HepG2 (cell line): ENCODE results near the gene SRSF3. TPM values are rescaled to one million over a fixed set of nuclear protein-coding genes. Genes with fewer than 3 reads are reported as not detected.

Experiments
- ASH2L ChIP-seq: fragments of 300-600, 200-600 bp; sonication (generic); IDR thresholded peaks from 2 replicates; pipeline ENCODE4 v1.7.0; 2017; ENCODE audit warnings: low read depth, mild to moderate bottlenecking, moderate library complexity, mixed read lengths, low read length; ENCODE audit not compliant: insufficient read length
- ELF3 ChIP-seq: IDR thresholded peaks from 2 replicates; pipeline ENCODE4 v1.6.1; 2016; ENCODE audit warnings: missing genetic modification reagents, missing compliant biosample characterization
- GABPB1 ChIP-seq: IDR thresholded peaks from 2 replicates; pipeline ENCODE4 v1.6.1; 2016; ENCODE audit warnings: mild to moderate bottlenecking, missing genetic modification reagents, moderate library complexity, missing compliant biosample characterization
- GZF1 ChIP-seq: sonication (generic); formaldehyde crosslinking; IDR thresholded peaks from 2 replicates; pipeline ENCODE4 v1.5.1; 2020; ENCODE audit warnings: mild to moderate bottlenecking, missing genetic modification reagents
- HOXA5 ChIP-seq: sonication (generic); formaldehyde crosslinking; IDR thresholded peaks from 2 replicates; pipeline ENCODE4 v1.4.0; 2020; ENCODE audit warnings: missing genetic modification reagents
- KAT8 ChIP-seq: IDR thresholded peaks from 2 replicates; pipeline ENCODE4 v1.6.1; 2016; ENCODE audit warnings: missing genetic modification reagents, missing compliant biosample characterization
- KMT2A ChIP-seq: sonication (generic); formaldehyde crosslinking; IDR thresholded peaks from 2 replicates; pipeline ENCODE4 v1.4.0; 2020; ENCODE audit warnings: missing genetic modification reagents
- MIER2 ChIP-seq: IDR thresholded peaks from 2 replicates; pipeline ENCODE4 v1.6.1; 2016; ENCODE audit warnings: missing biosample characterization, missing genetic modification reagents
- PRDM10 ChIP-seq: sonication (generic); formaldehyde crosslinking; IDR thresholded peaks from 2 replicates; pipeline ENCODE4 v1.4.0; 2020; ENCODE audit warnings: low read depth, missing genetic modification reagents
- SP1 ChIP-seq, 2 experiments: fragments of 450-650 bp in 1 of 2; sonication (generic) in 1 of 2; formaldehyde crosslinking in 1 of 2; IDR thresholded peaks; 2 replicates each; pipeline versions ENCODE4 v1.4.0 to v1.6.1; 2016 to 2020; ENCODE audit warnings: missing genetic modification reagents in 1 of 2
- SPEN ChIP-seq: sonication (generic); formaldehyde crosslinking; IDR thresholded peaks from 2 replicates; pipeline ENCODE4 v1.5.1; 2020; ENCODE audit warnings: low read depth, mild to moderate bottlenecking, missing genetic modification reagents
- THAP7 ChIP-seq: sonication (generic); formaldehyde crosslinking; IDR thresholded peaks from 2 replicates; pipeline ENCODE4 v1.8.1; 2023; ENCODE audit warnings: mild to moderate bottlenecking, missing genetic modification reagents
- TOE1 ChIP-seq: sonication (generic); formaldehyde crosslinking; IDR thresholded peaks from 2 replicates; pipeline ENCODE4 v1.4.0; 2020; ENCODE audit warnings: mild to moderate bottlenecking, missing genetic modification reagents
- ZNF136 ChIP-seq: sonication (generic); formaldehyde crosslinking; IDR thresholded peaks from 2 replicates; pipeline ENCODE4 v1.8.1; 2022; ENCODE audit warnings: low read depth, mild to moderate bottlenecking, moderate library complexity, missing genetic modification reagents
- ZNF138 ChIP-seq: sonication (generic); formaldehyde crosslinking; IDR thresholded peaks from 2 replicates; pipeline ENCODE4 v1.5.0; 2020; ENCODE audit warnings: mild to moderate bottlenecking, low read depth, missing genetic modification reagents
- ZNF180 ChIP-seq: sonication (generic); formaldehyde crosslinking; IDR thresholded peaks from 2 replicates; pipeline ENCODE4 v1.4.0; 2020; ENCODE audit warnings: low read depth, missing genetic modification reagents, borderline replicate concordance
- ZNF326 ChIP-seq: sonication (generic); formaldehyde crosslinking; IDR thresholded peaks from 2 replicates; pipeline ENCODE4 v1.4.0; 2020; ENCODE audit warnings: missing genetic modification reagents, borderline replicate concordance
- ZNF552 ChIP-seq: sonication (generic); formaldehyde crosslinking; IDR thresholded peaks from 2 replicates; pipeline ENCODE4 v1.9.0; 2022; ENCODE audit warnings: missing genetic modification reagents, mild to moderate bottlenecking, borderline replicate concordance
- ZNF687 ChIP-seq: sonication (generic); formaldehyde crosslinking; IDR thresholded peaks from 2 replicates; pipeline ENCODE4 v1.5.1; 2020; ENCODE audit warnings: mild to moderate bottlenecking, missing genetic modification reagents, moderate library complexity
- ZNF792 ChIP-seq: IDR thresholded peaks from 2 replicates; pipeline ENCODE4 v1.6.1; 2016
- ZSCAN9 ChIP-seq: IDR thresholded peaks from 2 replicates; pipeline ENCODE4 v1.6.1; 2016; ENCODE audit warnings: borderline replicate concordance
- polyA plus RNA-seq, 8 experiments: library from polyadenylated mRNA; depleted of rRNA in 3 of 8; stranded (reverse) in 7 of 8; unstranded in 1 of 8; fragments of >200 nt; fragmentation: Illumina TruSeq in 4 of 8; extraction: Trizol in 4 of 8; gene quantifications; 2 replicates each; pipeline versions ENCODE4 v1.2.1 to v1.2.3, GENCODE V29; 2011 to 2016; ENCODE audit warnings: low read depth in 4 of 8, missing spikeins in 1 of 8, mixed read lengths in 1 of 8; ENCODE audit not compliant: insufficient read depth in 1 of 8
- total RNA-seq, 5 experiments: library from RNA; depleted of rRNA; stranded (reverse); fragments of >200 nt; fragmentation: Illumina TruSeq; extraction: Trizol; gene quantifications; 2 replicates each; pipeline ENCODE4 v1.2.3, GENCODE V29; 2016; ENCODE audit warnings: low read depth in 1 of 5

The SRSF3 gene
- total and polyA plus RNA-seq, 2 of the 13 experiments (the other 11 are each of a cell fraction or from before 2014, with no cell fraction given), result 206 to 684 TPM

- TF ChIP-seq ZNF687 (CRISPR knock-in tag) (peak; percentile 97), ZSCAN9 (CRISPR knock-in tag) (peak; percentile 91), PRDM10 (CRISPR knock-in tag) (peak; percentile 77; the same call in 1 of the 2 replicates), ELF3 (CRISPR knock-in tag) (peak; percentile 65), ZNF552 (CRISPR knock-in tag) (peak; percentile 85; the same call in 1 of the 2 replicates), ZNF138 (CRISPR knock-in tag) (peak; percentile 92), ZNF136 (CRISPR knock-in tag) (peak; percentile 63; the same call in 1 of the 2 replicates), ASH2L (peak; percentile 91), HOXA5 (peak; percentile 96; the same call in 1 of the 2 replicates), TOE1 (CRISPR knock-in tag) (peak; percentile 69; the same call in 1 of the 2 replicates), GABPB1 (CRISPR knock-in tag) (peak; percentile 78), ZNF792 (CRISPR knock-in tag) (peak; percentile 91), KMT2A (CRISPR knock-in tag) (peak; percentile 42; the same call in 1 of the 2 replicates), KAT8 (CRISPR knock-in tag) (peak; percentile 99), ZNF326 (CRISPR knock-in tag) (no peak), ZNF180 (CRISPR knock-in tag) (no peak), GZF1 (CRISPR knock-in tag) (peak; percentile 36; the same call in 1 of the 2 replicates), SPEN (peak; percentile 90), SP1 (IDR thresholded peaks at IDR 0.05) (no peak), SP1 (CRISPR knock-in tag; IDR thresholded peaks at IDR 0.05) (0 out of 2 replicates have a peak, but pooled peaks have one; percentile 64), THAP7 (CRISPR knock-in tag) (peak; percentile 56; the same call in 1 of the 2 replicates), MIER2 (peak; percentile 55)
These were observed at the start of gene SRSF3 (continued) for GRCh38 chr6:36594029-36594815.
